Ascending aorta (tissue), 2 donors: ENCODE measurements around the gene BRPF1. TPM values are rescaled to one million over a fixed set of nuclear protein-coding genes. Genes with fewer than 3 reads are reported as not detected.

ENCODE experiments used
- DNase-seq, 2 donors: peaks; one replicate each; pipeline ENCODE4 v3.0.0-alpha.2; 2019; ENCODE audit warnings: low spot score in 2 of 2
- H3K27ac ChIP-seq, 2 donors: fragments of 200-600 bp; sonication (generic); one replicate each; pipeline ENCODE4 v1.5.1; 2016 to 2017; ENCODE audit warnings: mild to moderate bottlenecking in 1 of 2
- H3K27me3 ChIP-seq: fragments of 200-600 bp; sonication (generic); one replicate; pipeline ENCODE4 v1.5.1; 2017
- H3K36me3 ChIP-seq, 2 donors: fragments of 200-600 bp; sonication (generic); one replicate each; pipeline ENCODE4 v1.5.1; 2016
- H3K4me1 ChIP-seq, 2 donors: fragments of 200-600 bp; sonication (generic); one replicate each; pipeline ENCODE4 v1.5.1; 2016 to 2017; ENCODE audit warnings: mild to moderate bottlenecking in 1 of 2
- H3K4me3 ChIP-seq, 2 donors: fragments of 200-600 bp; sonication (generic); one replicate each; pipeline ENCODE4 v1.5.1; 2016 to 2017; ENCODE audit warnings: mild to moderate bottlenecking in 1 of 2
- H3K9me3 ChIP-seq, 2 donors: fragments of 200-600 bp; sonication (generic); one replicate each; pipeline ENCODE4 v1.5.1; 2016
- intact Hi-C: fragments of 100-400 bp; cut with DNase I; formaldehyde crosslinking; loops from one replicate; pipeline ENCODE4 v1.15.1; 2023
- total RNA-seq: library from RNA; depleted of rRNA; stranded (reverse); fragments of >200 nt; gene quantifications from one replicate; pipeline ENCODE4 v1.1.0, GENCODE V29; 2016
- TF ChIP-seq, protein P1 (sequence below), 3 experiments: fragments of 200-600 bp in 2 of 3; fragments of 450-650 bp in 1 of 3; sonication (generic) in 2 of 3; IDR thresholded peaks; one replicate each; pipeline ENCODE4 v1.5.1; 2016 to 2019; ENCODE audit warnings: antibody characterized with exemption in 3 of 3, mild to moderate bottlenecking in 1 of 3, moderate library complexity in 1 of 3

The BRPF1 gene
- total RNA-seq, 1 donor from 2014 or later: 18.6 TPM

DNA sequence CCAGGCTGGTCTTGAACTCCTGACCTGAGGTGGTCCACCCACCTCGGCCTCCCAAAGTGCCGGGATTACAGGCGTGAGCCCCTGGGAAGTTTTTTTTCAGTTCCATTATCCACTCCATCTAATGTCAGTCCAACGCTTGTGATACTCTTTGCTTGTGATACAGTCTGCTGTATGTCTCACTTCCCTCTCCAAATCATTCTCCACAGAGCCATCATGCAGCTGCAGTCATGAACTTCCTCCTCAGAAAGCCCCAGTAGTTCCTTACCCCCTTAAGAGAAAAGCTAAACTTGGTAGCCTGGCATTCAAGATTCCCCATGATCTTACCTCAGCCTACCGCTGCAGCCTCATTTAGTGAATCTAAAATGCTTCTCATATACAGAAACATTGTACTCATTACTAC is 63.7 kb downstream of the BRPF1 start:
- no peak overlapping the region for H3K27ac ChIP-seq
- H3K9me3 ChIP-seq: no peaks in the 10 kb centered on the region
- TF ChIP-seq, protein P1, sequence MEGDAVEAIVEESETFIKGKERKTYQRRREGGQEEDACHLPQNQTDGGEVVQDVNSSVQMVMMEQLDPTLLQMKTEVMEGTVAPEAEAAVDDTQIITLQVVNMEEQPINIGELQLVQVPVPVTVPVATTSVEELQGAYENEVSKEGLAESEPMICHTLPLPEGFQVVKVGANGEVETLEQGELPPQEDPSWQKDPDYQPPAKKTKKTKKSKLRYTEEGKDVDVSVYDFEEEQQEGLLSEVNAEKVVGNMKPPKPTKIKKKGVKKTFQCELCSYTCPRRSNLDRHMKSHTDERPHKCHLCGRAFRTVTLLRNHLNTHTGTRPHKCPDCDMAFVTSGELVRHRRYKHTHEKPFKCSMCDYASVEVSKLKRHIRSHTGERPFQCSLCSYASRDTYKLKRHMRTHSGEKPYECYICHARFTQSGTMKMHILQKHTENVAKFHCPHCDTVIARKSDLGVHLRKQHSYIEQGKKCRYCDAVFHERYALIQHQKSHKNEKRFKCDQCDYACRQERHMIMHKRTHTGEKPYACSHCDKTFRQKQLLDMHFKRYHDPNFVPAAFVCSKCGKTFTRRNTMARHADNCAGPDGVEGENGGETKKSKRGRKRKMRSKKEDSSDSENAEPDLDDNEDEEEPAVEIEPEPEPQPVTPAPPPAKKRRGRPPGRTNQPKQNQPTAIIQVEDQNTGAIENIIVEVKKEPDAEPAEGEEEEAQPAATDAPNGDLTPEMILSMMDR (IDR thresholded peaks at IDR 0.05): no peak
- peaks cover 30 to 34% of the 10 kb centered on the region in 2 donors for H3K36me3 ChIP-seq
- intact Hi-C loops: no loop called here
- no peak for DNase-seq
- peaks cover 6 to 22% of the 10 kb centered on the region in 2 donors for H3K4me1 ChIP-seq
- no peaks in the 10 kb centered on the region for H3K27me3 ChIP-seq
- no peak overlapping the region for H3K4me3 ChIP-seq

DNA sequence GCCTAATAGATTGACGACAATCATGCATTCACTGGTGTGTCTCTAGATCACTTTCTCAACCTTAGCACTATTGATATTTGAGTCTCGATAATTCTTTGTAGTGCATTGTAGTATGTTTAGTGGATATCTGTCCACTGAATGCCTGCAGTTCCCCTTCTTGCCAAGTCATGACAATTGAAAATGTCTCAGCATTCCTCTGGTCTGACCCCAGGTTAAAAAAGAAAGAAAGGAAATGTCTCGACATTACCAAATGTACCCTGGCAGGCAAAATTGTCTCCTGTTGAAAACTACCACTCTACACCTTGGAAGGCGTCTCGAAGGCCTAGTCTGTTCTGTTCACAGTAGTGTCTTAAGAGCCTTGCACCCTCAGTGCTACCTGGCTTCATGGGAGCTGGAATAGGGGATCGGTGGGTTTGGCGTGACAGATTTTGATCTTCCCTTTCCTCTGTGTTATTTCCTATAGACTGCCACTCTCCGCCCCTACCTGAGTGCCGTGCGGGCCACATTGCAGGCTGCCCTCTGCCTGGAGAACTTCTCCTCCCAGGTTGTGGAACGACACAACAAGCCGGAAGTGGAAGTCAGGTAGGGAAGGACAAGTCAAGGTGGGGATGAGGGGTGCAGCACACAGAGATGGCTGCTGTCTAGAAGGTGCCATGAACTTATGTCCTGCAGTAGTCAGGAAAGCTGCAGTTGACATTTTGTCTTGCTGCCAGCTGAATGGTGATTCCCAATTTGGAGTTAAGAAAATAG is 65.8 kb downstream of the BRPF1 start:
- intact Hi-C loops: no loop called here

More for the DNA sequence above, 65.8 kb downstream of the BRPF1 start:
- no peak overlapping the region for H3K27ac ChIP-seq
- no peaks in the 10 kb centered on the region for H3K9me3 ChIP-seq
- H3K4me1 ChIP-seq: peaks cover 6 to 10% of the 10 kb centered on the region in 2 donors
- TF ChIP-seq, protein P1 (IDR thresholded peaks at IDR 0.05): no peak
- H3K36me3 ChIP-seq: peaks cover 50 to 52% of the 10 kb centered on the region in 2 donors
- H3K27me3 ChIP-seq: no peaks in the 10 kb centered on the region
- H3K4me3 ChIP-seq: no peak overlapping the region
- no peak for DNase-seq

Other genes starting within 250 kb of the BRPF1 start
- gene LHFPL4, start 177.9 kb upstream of the BRPF1 start, total RNA-seq: not detected
- 13.7 TPM for gene MTMR14, start 82.2 kb upstream of the BRPF1 start, total RNA-seq
- not detected for gene CPNE9, start 27.9 kb upstream of the BRPF1 start, total RNA-seq
- gene OGG1, start 18.2 kb downstream of the BRPF1 start, total RNA-seq: 36.0 TPM
- gene CAMK1, start 38.2 kb downstream of the BRPF1 start, total RNA-seq: 82.9 TPM
- gene TADA3, start 60.7 kb downstream of the BRPF1 start, total RNA-seq: 106 TPM
- 160 TPM for gene ARPC4, start 61.3 kb downstream of the BRPF1 start, total RNA-seq
- 47.0 TPM for gene TTLL3, start 78.5 kb downstream of the BRPF1 start, total RNA-seq
- gene RPUSD3, start 112.3 kb downstream of the BRPF1 start, total RNA-seq: 30.7 TPM
- 29.9 TPM for gene CIDEC, start 148.5 kb downstream of the BRPF1 start, total RNA-seq
- gene JAGN1, start 158.9 kb downstream of the BRPF1 start, total RNA-seq: 55.2 TPM
- 21.7 TPM for gene IL17RE, start 171.1 kb downstream of the BRPF1 start, total RNA-seq
- 82.5 TPM for gene IL17RC, start 185.4 kb downstream of the BRPF1 start, total RNA-seq
- gene CRELD1, start 202.1 kb downstream of the BRPF1 start, total RNA-seq: 35.8 TPM
- gene PRRT3, start 220.7 kb downstream of the BRPF1 start, total RNA-seq: 1.1 TPM